ENCODE data around the gene FGF14.

GRCh38 chr13:101700598-101700997, 701.2 kb downstream of the FGF14 start:
- no peak for TF ChIP-seq CTCF (IDR thresholded peaks at IDR 0.05)
- TF ChIP-seq POLR2A (IDR thresholded peaks at IDR 0.05), result no peak
